Esophagus mucosa (tissue), 1 donor: ENCODE results near the gene GRIK4. TPM values are rescaled to one million over a fixed set of nuclear protein-coding genes. Genes with fewer than 3 reads are reported as not detected.
"Not testable (repeated sequence)": the region's sequence is repeated elsewhere in the genome, so short reads cannot be mapped to it uniquely, and the experiment has no call there.

Source experiments
- ATAC-seq: fragments of 200-7000 bp; cut with Tn5 transposase; one replicate; pipeline ENCODE4 v1.9.1; 2020
- total RNA-seq: library from RNA; stranded (reverse); gene quantifications from one replicate; pipeline ENCODE4 v1.2.4, GENCODE V29; 2023
- donor health status: DM: yes; HTN: yes; CAD: no.

GRIK4 gene
- total RNA-seq, 1 donor from 2014 or later: 0.08 TPM

DNA sequence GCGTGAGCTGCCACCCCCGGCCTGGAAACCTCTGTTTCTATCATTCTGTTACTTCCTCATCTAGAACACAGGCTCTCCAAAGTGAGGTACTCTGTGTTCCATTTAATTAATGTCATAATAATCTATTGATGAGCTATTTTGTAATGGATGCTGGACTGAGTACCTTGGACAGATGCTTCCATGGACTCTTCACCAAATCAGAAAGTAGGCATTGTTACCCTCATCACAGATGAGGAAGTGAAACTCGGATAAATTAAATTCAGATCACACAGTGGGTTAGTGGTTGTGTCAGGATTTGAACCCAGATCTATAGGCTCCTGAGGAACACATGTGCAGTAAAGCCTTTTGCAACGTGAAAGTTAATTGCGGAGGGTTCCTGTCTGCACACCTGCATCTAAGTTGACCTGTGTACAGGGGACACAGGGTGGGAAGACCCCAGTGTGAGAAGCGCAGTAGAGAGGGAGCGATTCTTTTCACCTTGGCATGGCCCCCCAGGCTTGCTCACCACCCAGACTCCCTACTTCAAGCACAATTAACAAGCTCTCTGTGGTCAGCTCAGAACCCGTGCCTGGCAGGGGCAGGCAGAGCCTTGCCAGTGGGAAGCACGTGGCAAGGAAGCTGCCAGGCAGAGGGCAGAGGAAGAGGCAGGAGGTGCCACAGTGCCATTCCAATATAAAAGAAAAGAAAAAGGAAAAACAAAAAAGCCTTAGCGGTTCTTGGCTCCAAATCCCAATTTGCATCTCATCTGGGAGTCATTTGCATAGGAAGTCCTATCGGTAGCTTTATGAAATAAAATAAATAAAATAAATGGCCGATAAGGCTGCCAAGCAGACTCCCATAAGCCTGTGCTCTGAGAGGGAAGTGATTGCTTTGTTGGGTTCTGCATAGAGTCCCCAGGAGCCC, 239.3 kb downstream of the GRIK4 start:
- ATAC-seq: no peak

DNA sequence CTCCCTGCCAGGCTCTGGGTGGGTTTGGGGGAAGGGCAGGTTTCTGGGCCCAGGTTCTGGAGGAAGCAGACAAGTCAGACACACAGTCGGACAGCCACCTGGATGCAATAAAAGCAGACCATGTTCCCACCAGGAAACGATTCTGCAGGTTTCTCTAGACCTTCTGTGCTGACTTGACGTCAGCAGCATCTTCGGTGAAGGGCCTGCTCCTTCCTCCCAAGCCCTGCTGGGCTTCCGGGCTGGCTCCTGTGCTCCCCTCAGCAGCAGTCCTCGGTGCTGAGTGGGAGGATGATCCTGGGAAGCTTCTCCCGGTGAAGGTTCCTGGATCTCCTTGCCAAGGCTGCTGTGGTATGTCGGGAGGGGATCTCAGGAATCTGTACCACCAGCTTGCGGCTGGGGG, 240.0 kb downstream of the GRIK4 start:
- ATAC-seq: no peak

DNA sequence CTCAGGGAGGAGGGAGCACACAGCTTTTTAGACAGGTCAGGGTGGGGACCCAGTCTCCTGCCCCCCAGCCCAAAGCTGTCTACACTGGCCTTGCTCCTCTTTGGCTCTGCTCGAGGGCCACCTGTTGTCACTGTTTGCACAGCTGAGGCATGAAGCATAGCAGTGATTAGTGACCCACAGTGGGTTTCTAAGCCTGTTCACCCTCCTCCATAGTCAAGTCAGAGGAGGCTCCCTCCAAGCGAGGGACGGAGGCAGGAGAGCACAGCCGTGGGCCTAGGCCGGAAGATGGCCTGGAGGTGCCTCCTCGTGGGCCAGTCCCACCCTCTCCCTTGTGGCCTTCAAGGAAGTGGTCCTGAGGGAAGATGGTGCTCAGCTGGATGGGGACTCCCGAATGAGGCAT, 241.1 kb downstream of the GRIK4 start:
- ATAC-seq: no peak

DNA sequence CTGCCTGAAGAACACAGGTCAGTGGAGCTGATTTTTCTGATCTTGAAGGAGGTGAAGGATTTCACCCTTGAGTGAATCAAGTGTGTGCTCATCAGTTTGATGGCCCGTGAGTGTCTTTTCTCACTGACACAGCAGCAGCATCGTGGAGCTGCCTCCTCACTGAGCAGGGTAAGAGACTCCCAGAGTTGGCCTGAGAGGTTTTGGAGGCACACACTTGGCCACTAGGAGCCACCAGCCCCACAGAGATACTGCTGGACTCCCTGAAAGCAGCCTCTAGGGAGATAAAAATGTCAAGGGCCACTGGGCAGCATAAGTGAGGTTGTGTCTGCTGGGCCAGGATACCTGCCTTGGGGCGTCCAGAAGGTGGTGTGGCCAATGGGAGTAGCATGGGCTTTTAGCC, 245.4 kb downstream of the GRIK4 start:
- ATAC-seq: no peak

DNA sequence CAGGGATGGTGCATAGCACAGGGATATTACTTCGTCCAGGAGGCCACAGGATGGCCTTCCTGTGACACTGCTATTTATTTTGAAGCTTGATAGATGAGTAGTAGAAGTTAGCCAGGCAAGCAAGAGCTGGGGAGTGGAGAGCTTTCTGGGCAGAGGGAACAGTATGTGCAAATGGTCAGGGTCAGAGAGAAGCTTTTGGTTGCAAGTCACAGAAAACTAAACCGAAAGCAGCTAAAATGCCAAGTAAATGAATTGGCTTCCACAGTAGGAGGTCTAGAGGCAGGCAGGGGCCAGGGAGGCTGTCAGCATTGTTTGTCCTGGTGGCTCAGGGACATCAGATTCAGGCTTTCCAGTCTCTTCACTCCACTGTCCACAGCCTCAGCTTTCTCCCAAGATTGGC, 247.5 kb downstream of the GRIK4 start:
- no peak for ATAC-seq

DNA sequence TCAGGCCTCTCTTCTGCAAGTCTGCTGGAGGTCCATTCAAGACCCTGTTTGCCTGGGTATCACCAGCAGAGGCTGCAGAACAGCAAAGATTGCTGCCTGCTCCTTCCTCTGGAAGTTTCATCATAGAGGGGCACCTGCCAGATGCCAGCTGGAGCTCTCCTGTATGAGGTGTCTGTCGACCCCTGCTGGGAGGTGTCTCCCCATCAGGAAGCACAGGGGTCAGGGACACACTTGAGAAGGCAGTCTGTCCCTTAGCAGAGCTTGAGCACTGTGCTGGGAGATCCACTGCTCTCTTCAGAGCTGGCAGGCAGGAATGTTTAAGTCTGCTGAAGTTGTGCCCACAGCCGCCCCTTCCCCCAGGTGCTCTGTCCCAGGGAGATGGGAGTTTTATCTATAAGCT, 254.2 kb downstream of the GRIK4 start:
- ATAC-seq: not testable (repeated sequence)

DNA sequence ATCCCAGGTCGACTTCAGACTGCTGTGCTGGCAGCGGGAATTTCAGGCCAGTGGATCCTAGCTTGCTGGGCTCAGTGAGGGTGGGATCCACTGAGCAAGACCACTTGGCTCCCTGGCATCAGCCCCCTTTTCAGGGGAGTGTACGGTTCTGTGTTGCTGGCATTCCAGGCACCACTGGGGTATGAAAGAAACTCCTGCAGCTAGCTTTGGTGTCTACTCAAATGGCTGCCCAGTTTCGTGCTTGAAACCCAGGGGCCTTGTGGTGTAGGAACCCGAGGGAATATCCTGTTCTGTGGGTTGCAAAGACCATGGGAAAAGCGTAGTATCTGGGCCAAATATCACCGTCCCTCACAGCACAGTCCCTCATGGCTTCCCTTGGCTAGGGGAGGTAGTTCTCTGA, 254.8 kb downstream of the GRIK4 start:
- ATAC-seq: no peak

DNA sequence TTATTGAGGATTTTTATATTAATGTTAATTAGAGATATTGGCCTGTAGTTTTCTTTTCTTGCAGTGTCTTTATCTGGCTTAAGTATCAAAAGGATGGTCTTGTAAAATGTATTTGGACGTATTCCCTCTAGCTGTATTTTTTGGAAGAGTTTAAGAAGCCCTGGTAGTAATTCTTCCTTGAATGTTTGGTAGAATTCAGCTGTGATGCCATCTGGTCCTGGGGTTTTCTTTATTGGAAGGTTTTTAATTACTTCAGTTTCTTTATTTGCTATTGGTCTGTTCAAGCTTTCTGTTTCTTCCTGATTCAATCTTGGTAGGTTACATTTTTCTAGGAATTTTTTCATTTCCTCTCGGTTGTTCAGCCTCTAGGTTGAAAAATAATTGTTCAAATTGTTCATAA, 257.4 kb downstream of the GRIK4 start:
- no peak for ATAC-seq

DNA sequence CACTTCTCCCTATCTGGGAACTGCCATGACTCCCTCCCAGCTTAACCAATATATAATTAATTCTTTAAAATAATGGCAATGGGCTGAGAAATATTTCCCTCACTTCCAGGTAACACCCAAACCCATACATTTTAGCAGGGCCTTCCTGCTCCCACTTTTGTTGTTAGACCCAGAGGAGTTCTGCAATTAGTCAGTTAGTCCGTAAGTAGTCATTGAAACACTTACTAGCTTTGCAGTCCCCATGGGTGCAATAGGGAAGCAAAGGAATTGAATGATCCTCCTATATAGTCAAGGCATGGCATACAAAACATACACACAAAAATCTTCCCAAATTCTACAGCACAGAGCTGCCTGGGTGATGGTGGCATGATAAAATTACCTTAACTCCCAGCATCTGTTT, 258.4 kb downstream of the GRIK4 start:
- no peak for ATAC-seq

DNA sequence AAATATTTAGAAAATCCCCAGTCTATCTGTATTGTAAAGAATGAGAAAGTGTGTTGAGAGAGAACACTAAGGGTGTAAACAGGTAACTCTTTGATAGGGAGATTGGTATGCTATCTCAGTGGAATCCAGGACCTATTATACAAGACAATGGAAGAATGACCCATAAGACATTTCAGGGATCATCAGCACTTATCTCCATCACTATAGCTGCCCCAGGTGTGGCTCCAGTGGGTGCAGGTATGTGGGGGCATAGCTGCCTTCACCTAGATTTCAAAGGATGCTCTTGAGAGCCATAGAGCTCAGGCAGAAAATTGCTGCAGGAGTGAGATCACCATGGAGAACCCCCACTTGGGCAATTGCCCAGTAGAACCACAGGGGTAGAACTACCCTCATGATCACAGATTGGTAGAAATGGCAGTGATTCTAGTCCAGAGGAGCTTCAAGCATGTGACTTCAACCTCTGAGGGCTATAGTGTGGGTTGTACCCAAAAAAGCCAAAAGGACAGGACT, 260.1 kb downstream of the GRIK4 start:
- no peak for ATAC-seq

DNA sequence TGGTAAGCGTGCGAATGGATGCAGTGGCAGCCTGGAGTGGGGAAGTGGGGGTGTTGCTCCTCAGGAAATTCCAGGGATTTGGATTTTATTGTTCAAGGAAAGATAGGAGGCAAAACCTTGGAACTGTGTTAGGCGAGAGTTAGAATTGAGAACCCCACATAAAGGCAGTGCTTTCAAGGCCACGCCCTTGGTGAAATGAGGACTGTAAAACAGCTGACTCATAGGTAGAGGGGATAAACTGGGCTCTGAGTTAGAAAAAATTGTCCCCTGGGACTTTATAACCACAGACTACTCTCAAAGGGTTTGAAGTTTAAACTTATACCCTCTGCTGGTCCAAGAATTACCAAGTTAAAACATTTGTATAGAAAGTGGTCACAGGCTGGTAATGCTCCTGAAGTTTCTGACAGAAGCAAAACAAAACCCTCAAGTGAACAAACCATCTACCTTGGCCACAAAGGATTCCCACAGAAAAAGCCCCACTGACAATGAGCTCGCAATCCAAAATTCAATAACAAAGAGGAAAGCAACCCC, 262.0 kb downstream of the GRIK4 start:
- no peak for ATAC-seq

DNA sequence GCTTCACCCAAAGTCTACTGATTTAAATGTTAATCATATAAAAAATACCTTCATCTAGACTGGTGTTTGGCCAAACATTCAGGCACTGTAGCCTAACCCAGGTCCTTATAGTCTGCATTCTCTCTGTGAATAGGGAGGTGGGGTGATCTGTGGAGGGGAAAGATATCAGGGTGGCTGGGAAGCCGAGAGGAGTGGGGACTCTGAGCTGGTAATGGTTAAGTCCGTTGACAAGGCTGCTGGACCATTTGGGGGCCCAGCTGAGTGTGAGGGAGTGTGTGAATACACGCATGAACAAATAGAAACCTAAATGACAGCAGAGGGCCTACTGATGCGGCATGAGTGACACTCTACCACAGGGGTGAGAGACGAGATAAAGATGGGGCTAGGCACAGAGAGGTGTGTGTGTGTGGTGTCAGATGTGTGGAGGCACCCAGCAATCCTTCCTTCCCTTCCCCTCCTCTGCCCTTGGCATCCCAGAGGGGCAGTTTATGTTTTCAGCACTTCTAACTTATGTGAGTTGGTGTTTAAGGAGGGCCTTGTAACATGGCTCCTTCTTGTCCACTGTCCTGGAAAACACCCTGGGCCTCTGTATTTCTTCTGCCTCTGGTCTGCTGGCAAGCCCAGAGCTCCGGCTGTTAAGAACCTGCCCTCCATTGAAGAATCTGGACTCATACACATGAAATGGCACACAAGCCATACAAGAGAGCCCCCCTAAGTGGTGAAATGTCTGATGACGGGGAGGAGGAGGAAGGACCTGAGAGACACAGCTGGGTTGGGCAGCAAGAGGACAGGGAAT, 263.2 kb downstream of the GRIK4 start:
- ATAC-seq: no peak

DNA sequence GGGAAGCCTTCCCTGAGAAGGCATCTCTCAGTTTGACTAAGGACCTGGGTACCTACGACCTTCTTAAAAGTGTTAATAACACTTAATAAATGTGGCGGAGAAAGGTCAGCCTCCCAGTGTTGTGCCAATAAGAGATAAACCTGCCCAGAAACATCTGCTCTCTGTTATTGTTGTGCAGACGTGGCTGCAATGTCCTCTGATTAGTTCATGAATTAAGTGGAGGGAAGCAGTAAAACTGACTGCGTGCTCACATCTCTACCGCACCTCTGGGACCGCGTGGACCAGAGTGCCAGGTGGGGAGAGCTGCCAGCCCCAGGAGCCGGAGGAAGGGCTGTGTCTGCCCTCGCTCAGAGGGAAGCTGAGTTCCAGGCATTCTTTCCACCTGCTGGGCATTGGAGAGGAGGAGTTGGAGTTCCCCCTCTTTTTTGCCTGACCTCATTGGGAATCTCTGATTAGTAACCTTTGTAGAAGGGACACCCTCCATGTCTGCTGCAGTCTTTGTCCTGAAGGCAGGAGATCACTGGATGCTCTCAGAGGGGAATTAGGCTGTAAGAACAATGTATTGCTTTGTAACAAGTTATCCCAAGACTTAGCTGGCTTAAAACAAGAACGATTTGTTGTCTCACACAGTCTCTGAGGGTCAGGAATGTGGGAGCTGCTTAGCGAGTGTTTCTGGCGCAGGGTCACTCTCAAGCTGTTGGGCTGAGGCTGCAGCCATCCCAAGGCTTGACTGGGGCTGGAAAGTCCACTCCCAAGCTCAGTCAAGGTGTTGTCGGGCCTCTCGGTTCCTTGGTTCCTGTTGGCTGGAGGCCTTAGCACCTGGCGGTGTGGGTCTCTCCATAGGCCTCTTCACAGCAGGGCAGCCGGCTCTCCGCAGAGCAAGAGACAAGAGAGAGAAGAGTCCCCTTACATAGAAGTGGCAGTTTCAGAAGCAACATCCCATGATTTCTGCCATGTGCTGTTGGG, 264.7 kb downstream of the GRIK4 start:
- no peak for ATAC-seq

DNA sequence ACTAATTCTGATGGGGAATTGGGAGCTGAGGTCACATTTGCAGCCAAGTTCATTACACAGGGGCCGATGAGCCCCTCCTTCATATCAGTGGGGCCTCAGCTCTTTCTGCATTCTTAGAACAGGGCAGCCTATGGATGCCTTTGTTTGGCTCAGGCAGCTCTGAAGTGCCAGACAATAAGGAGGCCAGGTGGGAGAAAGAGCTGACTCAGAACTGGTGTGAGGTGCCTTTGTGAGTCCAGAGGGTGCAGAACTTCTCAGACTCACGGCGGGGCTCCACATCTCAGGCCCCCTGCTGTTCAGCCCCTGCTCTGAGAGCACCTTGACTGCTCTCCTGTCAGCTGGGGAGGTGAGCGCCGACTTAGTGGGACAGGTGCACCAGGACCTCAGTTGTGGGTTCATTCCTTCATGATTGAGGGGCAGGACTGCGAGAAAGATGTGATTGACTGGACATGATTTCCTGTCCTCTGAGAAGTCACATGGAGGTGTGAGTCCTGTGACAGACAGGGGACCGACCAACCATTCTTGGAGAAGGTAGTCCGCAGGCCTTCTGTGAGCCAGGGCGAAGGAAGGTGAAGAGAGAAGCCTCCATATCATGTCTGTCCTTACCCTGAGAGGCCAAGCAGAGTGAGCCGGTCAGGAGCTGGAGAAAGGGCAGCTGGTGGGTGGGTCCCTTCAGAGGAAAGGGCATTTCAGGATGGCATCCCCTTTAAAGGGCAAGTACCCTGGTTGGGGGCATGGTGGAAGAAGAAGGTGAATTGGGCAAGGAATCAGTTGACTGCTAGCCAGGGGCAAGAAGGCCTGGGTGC, 267.3 kb downstream of the GRIK4 start:
- ATAC-seq: no peak

DNA sequence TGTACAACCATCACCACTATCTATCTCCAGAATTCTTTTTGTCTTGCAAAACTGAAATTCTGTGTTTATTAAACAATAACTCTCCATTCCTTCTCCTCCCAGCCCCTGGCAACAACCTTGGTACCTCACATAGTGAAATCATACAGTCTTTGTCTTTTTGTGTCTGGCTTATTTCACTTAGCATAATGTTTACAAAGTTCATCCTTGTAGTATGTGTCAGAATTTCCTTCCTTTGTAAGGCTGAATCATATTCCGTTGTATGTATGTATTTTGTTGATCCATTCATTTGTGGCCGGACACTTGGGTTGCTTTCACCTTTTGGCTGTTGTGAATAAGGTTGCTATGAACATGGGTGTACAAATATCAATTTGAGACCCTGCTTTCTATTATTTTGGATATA, 268.7 kb downstream of the GRIK4 start:
- ATAC-seq: no peak

DNA sequence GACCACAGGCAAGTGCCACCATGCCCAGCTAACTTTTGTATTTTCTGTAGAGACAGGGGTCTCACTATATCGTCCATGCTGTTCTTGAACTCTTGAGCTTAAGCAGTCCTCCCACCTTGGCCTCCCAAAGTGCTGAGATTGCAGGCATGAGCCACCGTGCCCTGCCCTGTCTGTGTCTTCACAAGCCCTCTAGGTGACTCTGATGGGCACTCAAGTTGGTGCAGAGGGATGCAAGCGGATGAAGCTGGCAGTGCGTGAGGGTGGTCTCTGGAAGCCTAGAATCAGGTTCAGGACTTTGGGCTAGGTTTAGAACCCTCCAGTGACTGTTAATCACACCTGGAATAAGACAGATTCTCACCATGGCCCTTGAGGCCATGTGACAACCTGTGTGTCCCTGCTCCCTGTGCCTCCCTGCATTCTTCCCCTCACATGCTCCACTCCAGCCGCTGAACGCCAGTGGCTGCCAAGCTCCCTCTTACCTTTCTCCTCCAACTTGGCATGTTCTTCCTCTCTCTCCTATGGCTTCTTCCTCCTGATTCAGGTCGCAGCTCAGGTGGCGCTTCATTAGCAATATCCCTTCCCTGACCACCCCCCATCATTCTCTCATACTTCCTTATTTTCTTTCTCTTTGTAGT, 270.1 kb downstream of the GRIK4 start:
- no peak for ATAC-seq

DNA sequence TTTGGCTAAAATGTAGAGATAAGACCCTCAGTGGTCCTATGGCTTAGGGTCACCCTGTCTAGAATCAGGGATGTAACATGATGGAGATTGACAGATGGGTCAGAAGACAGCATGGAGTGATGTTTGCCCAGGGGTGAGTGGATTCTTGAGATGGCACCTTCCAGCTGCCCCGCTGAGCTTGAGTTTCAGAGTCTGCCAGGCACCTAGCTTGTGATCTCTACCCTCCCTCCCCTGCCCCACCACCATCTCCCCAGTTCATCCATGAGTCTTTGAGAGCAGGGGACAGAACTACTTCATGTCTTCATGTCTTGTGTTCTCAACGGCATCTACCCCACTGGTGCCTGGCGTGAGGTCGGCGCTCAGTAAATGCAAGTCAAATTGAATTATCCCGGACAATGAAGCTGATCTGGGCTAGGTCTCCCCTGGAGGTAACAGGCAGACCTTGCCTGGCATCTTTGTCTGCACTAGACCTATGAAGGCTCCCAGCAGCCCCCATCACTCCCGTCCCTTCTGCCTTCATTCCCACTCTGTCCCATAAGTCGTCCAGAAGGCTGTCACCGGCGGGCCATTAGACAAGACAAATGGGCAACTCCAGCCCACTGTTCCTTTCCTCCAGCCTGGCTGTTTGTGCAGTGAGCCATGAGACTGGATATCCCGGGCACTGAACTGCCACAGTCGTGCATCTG, 273.2 kb downstream of the GRIK4 start:
- no peak for ATAC-seq

DNA sequence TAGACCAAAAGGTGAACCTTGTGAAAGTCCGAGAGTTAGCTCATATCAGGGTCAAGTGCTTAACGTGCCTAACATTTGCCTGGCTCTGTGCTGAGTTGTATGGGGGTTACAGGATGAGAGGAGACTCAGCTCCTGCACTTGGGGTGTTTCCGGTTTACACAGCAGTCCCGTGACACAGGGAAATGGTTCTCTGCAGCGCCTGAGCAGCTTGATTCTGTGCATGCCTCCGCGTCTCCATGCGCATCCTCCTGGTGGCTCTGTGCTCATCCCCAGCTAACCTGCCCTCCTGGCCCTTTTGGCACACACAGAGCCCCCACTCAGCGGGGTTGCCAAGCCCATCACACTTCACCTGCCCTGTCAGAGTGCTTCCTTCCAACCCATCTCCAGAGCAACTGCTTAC, 274.0 kb downstream of the GRIK4 start:
- no peak for ATAC-seq

DNA sequence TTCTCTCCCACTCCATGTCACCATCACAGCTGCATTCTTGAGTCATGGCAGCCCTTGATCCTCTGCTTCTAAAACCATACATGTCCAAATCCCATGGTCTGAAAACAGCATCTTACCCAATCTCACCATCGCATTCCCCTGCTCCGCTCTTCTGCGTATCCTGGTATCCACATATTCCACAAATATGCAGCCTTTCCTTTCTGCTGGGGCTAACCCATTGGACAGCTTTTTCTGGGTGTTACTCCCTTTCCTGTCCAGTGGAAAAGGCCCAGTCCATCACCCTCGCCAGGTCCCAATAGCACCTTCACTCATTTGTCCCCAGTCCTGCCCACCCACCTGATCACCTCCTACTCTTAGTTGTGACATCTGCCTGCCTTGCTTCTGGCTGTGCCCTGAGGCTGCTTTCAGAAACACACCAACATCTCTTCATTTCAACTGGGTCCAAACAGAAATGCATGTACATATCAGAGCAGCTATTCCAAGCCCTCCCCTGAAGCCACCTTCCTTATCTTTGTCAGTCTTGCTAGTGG, 274.7 kb downstream of the GRIK4 start:
- ATAC-seq: no peak

DNA sequence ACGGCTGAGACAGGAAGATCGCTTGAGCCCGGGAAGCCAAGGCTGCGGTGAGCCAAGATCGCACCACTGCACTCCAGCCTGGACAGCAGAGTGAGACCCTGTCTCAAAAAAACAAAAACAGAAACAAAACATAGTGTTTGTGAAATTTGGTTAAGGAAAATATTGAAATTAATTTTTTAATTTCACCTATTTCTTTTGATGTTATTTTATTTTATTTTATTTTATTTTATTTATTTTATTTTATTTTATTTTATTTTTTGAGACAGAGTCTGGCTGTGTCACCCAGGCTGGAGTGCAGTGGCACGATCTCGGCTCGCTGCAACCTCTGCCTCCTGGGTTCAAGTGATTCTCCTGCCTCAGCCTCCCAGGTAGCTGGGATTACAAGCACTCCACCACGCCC, 275.7 kb downstream of the GRIK4 start:
- ATAC-seq: not testable (repeated sequence)
